Activated naive CD8-positive, alpha-beta T cell treated with anti-CD3 and anti-CD28 coated beads, Interleukin-2, amount 50 U/mL, for 16 hours (primary cell): ENCODE measurements around the gene EDN2.
A peak's percentile ranks its signal among the peaks of the same experiment; 100 is the strongest.

Experiments used
- DNase-seq: peaks from one replicate; pipeline ENCODE4 v3.0.0-alpha.2; 2020; ENCODE audit warnings: low read depth, low spot score

Gene EDN2

GRCh38 chr1:41437011-41437355 is 47.5 kb downstream of the EDN2 start:
- no peak for DNase-seq

- DNase-seq: no peak
These were observed 48.0 kb downstream of the EDN2 start for GRCh38 chr1:41436281-41437010.

GRCh38 chr1:41435570-41436178 is 48.8 kb downstream of the EDN2 start:
- no peak for DNase-seq

- DNase-seq: no peak
These were observed 49.6 kb downstream of the EDN2 start for GRCh38 chr1:41434748-41435449.

- DNase-seq: no peak
These were observed 50.2 kb downstream of the EDN2 start for GRCh38 chr1:41434306-41434705.

GRCh38 chr1:41433501-41433900 is 51.0 kb downstream of the EDN2 start:
- no peak for DNase-seq

- DNase-seq: peak; percentile 35
These were observed 51.8 kb downstream of the EDN2 start for GRCh38 chr1:41432481-41433280.

- DNase-seq: no peak
These were observed 52.8 kb downstream of the EDN2 start for GRCh38 chr1:41431490-41432350.

GRCh38 chr1:41430582-41430981 is 53.9 kb downstream of the EDN2 start:
- DNase-seq: no peak

GRCh38 chr1:41430069-41430468 is 54.4 kb downstream of the EDN2 start:
- no peak for DNase-seq

GRCh38 chr1:41429641-41430035 is 54.8 kb downstream of the EDN2 start:
- no peak for DNase-seq
